HG03066 (cell line): ENCODE data around the gene PRB3.

Experiments used
- ATAC-seq: cut with Tn5 transposase; IDR thresholded peaks from one replicate; pipeline ENCODE4 v1.9.1; 2021; ENCODE audit warnings: low read depth; ENCODE audit not compliant: unreplicated experiment

The PRB3 gene

DNA sequence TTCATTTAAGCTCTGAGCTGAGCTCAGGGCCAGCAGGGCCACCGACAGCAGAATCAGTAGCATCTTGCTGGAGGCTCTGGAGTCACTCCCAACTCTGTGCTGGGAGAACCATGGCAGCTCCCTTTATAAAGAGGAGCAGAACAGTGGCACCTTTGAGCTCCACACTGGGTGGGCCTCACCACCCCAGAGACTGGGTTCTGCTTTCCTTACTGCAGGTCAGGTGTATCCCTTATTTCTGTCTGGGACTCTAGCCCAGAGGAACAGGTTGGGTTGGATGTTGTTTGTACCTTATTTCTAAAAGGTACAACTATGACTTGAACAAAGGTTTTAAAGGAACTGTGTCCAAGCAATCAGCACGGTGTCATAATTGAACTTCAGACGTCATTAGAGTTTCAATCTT, at the start of gene PRB3:
PRB3 (minus strand) TSS at position 101 of the 400 bp plus-strand sequence; CDS start at position 63, 38 bp downstream.
- no peak for ATAC-seq

DNA sequence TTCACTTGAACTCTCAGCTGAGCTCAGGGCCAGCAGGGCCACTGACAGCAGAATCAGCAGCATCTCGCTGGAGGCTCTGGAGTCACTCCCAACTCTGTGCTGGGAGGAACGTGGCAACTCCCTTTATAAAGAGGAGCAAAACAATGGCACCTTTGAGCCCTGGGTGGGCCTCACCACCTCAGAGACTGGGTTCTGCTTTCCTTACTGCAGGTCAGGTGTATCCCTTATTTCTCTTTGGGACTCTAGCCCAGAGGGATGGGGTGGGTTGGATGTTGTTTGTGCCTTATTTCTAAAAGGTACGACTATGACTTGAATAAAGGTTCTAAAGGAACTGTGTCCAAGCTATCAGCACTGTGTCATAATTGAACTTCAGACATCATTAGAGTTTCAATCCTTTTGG, 40.8 kb upstream of the PRB3 start, which contains the start of gene PRB4:
PRB4 (minus strand) TSS at position 101 of the 400 bp plus-strand sequence; CDS start at position 63, 38 bp downstream.
- no peak for ATAC-seq

DNA sequence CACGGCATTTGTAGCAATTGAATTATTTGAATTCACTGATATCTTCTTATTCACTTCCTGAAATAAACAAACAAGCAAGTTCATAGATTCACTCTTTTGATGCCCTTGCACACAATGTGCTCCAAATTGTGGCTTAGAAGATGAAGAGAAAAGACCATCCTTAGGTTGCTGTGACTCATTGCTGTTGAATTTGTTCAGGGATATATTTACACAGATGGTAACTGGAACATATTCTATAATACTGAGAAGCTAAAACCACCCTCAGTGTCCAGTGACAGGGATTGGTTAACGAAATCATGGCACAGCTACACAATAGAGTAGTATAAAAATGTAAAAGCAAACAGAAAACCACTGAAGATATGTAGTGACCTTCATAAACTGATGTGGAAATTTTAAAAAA, 37.6 kb upstream of the PRB3 start:
- no peak for ATAC-seq

DNA sequence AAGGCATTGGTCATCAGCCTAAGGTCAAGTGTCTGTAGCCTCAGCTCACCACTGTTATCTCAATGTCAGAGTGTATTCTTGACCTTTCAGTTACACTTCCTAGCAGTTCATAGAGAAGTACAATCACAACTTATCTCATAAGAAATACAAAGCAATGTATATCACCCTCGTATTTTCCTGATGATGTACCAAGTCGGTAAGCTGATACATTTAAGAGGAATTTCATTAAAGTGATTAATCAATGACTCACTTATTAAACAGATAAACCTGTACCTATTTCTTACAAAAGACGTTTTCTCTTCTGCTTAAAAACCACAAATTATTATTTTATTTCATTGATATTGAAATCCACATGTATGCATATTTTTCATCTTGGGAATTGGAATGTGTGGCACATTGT, 3.9 kb upstream of the PRB3 start:
- no peak for ATAC-seq

DNA sequence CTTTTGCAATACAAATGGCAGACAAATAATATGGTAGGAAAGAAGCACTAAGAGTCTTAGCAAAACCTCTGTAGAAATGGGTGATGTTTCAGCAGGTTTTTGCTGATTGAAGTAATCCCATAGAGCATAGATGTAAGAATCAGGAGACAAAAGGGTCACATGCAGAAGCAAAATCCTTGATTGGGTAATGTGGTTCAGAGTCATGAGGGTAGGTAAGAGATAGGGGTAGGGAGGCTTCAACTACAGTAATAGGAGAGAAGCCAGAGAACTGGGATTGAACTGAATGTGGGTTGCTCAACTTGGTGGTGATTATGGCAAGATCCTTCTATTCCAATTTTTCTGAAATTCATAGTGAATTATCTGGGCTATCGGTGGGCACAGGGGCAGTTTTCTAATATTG, 5.0 kb downstream of the PRB3 start:
- no peak for ATAC-seq

DNA sequence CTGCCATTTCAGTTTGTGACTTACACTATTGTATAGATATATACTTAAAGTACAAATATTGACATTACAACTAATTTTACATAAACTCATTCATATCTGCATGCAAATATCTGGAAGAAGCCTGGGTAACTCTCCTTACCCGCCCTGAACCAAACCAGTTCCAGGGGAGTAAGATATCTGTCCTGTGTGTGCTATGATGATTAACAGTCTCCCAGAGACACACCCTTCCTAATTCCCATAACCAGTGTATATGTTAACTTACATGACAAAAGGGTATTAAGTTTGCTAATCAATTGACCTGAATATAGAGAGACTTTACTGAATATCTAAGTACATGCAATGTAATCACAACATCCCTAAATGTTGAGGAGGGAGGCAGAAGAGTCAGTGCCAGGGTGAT, 23.0 kb downstream of the PRB3 start:
- ATAC-seq = no peak

DNA sequence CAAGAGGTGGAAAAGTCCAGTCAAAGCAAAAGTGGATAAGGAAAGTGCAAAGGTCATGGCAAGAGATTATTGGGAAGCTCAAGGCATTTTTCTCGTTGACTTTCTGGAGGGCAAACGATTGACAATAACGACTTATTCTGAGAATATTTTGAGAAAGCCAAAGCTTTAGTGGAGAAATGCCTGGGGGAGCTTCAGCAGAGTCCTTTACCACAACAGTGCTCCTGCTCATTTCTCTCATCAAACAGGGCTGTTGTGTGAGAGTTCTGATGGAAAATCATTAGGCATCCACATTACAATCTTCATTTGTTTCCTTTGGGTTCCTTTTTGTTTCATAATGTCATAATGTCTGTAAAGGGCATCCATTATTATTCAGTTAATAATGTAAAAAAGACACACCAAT, 26.9 kb downstream of the PRB3 start:
- no peak for ATAC-seq

DNA sequence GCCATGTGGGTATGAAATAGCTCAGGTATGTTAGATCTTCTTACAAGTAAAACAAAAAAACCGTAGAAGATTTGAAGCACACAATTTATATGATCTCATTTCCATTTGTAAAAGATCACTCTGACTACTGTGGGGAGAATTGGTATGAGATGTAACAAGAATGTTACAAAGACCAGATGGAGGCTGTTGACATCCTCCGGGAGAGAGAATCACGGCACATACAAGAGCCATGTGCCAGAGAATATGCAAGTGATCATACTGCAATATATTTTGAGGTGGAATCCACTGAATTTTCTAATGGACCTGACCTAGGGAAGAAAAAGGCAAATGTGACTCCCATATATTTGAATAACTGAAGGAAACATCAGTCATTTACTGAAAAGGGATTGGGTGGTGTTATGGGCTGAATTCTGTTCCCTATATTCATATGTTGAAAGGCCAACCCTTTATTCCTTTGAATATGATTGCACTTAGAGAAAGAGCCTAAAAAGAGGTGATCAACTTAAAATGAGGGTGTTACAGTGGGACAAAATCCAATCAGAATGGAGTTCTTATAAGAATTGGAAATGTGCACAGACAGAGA, 29.1 kb downstream of the PRB3 start:
- no peak for ATAC-seq

DNA sequence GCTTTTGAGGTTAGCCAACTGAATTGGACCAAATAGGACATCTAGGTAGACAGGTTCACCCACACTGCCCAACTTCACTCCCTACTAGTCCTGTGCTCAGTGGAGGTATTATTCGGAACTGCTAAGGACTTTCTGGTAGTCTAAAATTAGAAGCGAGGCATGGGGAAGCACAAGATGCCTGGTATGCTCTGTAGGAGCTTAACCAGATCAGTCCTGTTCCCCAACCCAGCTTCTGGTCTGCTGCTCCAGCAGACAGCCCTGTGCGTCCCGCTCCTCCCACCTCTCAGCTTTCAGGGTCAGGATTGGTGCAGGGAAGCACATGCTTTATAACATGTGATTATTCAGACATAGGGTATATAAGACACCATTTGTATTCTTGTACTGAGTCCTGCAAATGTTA, 31.2 kb downstream of the PRB3 start:
- ATAC-seq = no peak

DNA sequence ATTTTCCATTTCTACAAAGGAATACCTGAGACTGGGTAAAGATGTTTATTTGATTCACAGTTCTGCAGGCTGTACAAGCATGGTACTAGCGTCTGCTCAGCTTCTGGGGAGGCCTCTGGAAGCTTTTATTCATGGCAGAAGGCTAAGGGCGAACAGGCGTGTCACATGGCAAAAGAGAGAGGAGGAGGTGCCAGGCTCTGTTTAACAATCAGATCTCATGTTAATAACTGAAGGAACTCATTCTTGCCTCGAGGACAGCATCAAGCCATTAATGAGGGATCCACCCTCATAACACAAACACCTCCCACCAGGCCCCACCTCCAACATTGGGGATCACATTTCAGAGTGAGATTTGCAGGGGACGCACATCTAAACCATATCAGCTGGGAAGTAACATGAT, 36.0 kb downstream of the PRB3 start:
- no peak for ATAC-seq

DNA sequence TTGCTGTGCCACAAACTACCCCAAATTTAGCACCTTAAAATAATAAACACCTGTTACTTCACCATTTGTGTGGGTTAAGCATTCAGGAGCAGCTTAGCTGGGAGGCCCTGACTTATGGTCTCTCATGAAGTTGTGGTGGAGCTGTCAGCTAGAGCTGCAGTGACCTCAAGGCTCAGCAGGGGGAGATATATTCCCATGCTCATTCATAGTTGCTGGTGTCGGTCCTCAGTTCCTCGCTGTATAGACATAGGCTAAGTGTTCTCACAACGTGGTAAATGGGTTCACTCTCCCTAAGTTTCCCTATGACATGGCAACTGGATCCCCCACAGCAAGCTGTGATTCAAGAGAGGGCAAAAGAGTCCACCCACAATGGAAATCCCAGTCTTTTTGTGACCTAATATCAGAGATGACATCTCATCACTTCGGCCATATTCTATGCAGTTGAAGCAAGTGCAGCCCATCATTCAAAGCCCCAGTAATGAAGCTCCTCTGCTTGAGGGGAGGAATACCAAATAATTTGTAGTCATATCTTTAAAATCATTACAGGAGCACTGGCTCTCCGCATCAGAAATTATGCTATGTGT, 41.1 kb downstream of the PRB3 start:
- no peak for ATAC-seq

DNA sequence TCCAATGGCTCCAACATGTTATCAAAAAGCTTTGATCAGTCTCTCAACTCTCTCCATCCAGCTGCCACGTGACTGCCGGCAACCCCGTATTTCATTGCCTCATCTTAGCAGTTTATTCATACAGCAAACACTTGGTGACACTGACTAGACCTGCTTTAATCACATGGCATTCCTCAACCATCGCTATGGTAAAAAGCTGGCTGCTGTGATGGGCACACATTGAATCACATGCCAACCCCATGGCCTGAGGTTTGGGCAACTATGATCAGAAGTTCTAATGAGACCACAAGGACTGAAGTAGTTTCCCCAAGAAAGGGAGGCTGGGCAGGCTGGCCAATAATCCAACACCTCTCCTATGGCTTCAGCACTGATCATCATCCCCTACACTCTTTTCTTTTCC, 42.1 kb downstream of the PRB3 start:
- no peak for ATAC-seq
